Breast epithelium (tissue), 4 donors: ENCODE data around the gene PRF1. TPM values are rescaled to one million over a fixed set of nuclear protein-coding genes. Genes with fewer than 3 reads are reported as not detected.

Experiments
- DNase-seq, 2 donors: peaks; one replicate each; pipeline ENCODE4 v3.0.0-alpha.2; 2019; ENCODE audit warnings: low spot score in 2 of 2
- H3K27ac ChIP-seq, 2 donors: fragments of 200-600 bp; sonication (generic) in 1 of 2; one replicate each; pipeline ENCODE4 v1.5.1; 2016 to 2019; ENCODE audit warnings: mild to moderate bottlenecking in 1 of 2
- H3K27me3 ChIP-seq, 2 donors: fragments of 200-600 bp; sonication (generic) in 1 of 2; one replicate each; pipeline versions ENCODE4 v1.5.1 to v1.6.0; 2017 to 2019; ENCODE audit warnings: control low read depth in 1 of 2, mild to moderate bottlenecking in 1 of 2
- H3K36me3 ChIP-seq: fragments of 200-600 bp; one replicate; pipeline ENCODE4 v1.5.1; 2019
- H3K4me1 ChIP-seq, 2 donors: fragments of 200-600 bp; sonication (generic); one replicate each; pipeline ENCODE4 v1.5.1; 2016 to 2019; ENCODE audit warnings: control low read depth in 1 of 2
- H3K4me3 ChIP-seq, 3 donors: fragments of 200-600 bp; sonication (generic); 1 replicate in 2 of 3; 2 replicates in 1 of 3; pipeline ENCODE4 v1.5.1; 2016 to 2019; ENCODE audit warnings: mild to moderate bottlenecking in 3 of 3, moderate library complexity in 2 of 3
- H3K9me3 ChIP-seq, 2 donors: fragments of 200-600 bp; sonication (generic) in 1 of 2; one replicate each; pipeline ENCODE4 v1.5.1; 2016 to 2019; ENCODE audit warnings: control low read depth in 1 of 2
- CTCF ChIP-seq, 3 donors: fragments of 450-650 bp; IDR thresholded peaks; one replicate each; pipeline ENCODE4 v1.5.1; 2016 to 2017; ENCODE audit warnings: antibody characterized with exemption in 3 of 3, mild to moderate bottlenecking in 3 of 3, moderate library complexity in 3 of 3
- POLR2A ChIP-seq: fragments of 450-650 bp; IDR thresholded peaks from one replicate; pipeline ENCODE4 v1.6.1; 2016; ENCODE audit warnings: antibody characterized with exemption, mild to moderate bottlenecking, moderate library complexity
- POLR2AphosphoS5 ChIP-seq, 3 donors: sonication (generic); formaldehyde crosslinking; IDR thresholded peaks; one replicate each; pipeline ENCODE4 v1.6.1; 2017; ENCODE audit warnings: antibody characterized with exemption in 3 of 3
- intact Hi-C: fragments of 100-400 bp; cut with DNase I; formaldehyde crosslinking; loops from one replicate; pipeline ENCODE4 v1.15.1; 2023; ENCODE audit warnings: low total_unique reads
- total RNA-seq, 3 donors: library from RNA; depleted of rRNA; stranded (reverse); fragments of >200 nt; gene quantifications; one replicate each; pipeline ENCODE4 v1.1.0, GENCODE V29; 2016

PRF1 gene
- total RNA-seq, 3 donors from 2014 or later = 2.2 to 4.3 (median 2.2) TPM

DNA sequence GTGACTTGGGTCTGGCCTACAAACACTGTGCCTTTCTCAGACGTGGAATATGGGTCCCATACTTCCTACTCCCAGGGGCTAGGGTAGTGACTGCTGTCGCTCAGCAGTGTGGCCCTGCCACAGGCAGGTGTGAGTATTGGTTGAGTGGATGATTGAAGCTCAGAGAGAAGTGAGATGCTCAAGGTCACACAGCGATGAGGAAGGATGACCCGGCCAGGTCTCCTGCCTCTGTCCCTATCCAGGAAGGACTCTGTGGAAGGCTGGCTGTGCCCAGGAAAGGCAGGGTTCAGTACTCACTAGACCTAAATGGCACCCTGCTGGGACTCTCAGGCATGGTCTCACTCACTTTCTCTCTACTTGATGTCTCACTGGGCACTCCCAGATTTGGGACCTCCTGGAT, 2.8 kb downstream of the PRF1 start:
- Histone ChIP-seq H3K27ac (no peak overlapping the region), H3K4me3 (no peak overlapping the region), H3K4me1 (no peaks in the 10 kb centered on the region), H3K36me3 (no peaks in the 10 kb centered on the region), H3K9me3 (no peaks in the 10 kb centered on the region), H3K27me3 (no peaks in the 10 kb centered on the region)
- intact Hi-C loops = no loop called here
- no peak for DNase-seq
- TF ChIP-seq POLR2A (no peak), CTCF (IDR thresholded peaks at IDR 0.05) (no peak), POLR2AphosphoS5 (IDR thresholded peaks at IDR 0.05) (no peak)

GRCh38 chr10:70599319-70599718, 3.2 kb downstream of the PRF1 start:
- Histone ChIP-seq H3K9me3 (no peaks in the 10 kb centered on the region), H3K27ac (no peak overlapping the region), H3K36me3 (no peaks in the 10 kb centered on the region), H3K27me3 (no peaks in the 10 kb centered on the region), H3K4me3 (no peak overlapping the region), H3K4me1 (no peaks in the 10 kb centered on the region)
- peak in 1 of 2 donors; percentile 0 for DNase-seq
- intact Hi-C loops = no loop called here
- TF ChIP-seq POLR2A = no peak
- TF ChIP-seq CTCF (IDR thresholded peaks at IDR 0.05) = no peak
- no peak for TF ChIP-seq POLR2AphosphoS5 (IDR thresholded peaks at IDR 0.05)

DNA sequence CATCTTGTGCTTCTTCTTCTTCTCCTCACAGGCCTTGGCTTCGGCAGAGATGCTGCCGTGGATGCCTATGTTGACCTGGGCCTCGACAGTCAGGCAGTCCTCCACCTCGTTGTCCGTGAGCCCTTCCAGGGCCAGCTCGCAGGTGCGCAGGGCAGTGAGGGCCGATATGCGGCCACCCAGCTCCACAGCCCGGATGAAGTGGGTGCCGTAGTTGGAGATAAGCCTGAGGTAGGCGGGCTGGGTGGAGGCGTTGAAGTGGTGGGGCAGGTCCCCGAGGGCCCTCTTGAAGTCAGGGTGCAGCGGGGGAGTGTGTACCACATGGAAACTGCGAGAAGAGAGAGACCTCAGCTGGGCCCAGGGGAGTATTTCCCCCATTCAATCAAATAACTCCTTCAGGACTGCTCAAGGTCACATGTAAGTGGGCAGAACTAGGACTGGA, 3.7 kb downstream of the PRF1 start:
- TF ChIP-seq POLR2AphosphoS5 (IDR thresholded peaks at IDR 0.05) (no peak), POLR2A (no peak)
- Histone ChIP-seq H3K4me1 (no peaks in the 10 kb centered on the region), H3K4me3 (no peak overlapping the region), H3K36me3 (no peaks in the 10 kb centered on the region), H3K27ac (no peak overlapping the region), H3K27me3 (no peaks in the 10 kb centered on the region), H3K9me3 (no peaks in the 10 kb centered on the region)
- DNase-seq = peak in 1 of 2 donors; percentile 11
- intact Hi-C loops = no loop called here

GRCh38 chr10:70597856-70598815, 4.4 kb downstream of the PRF1 start:
- Histone ChIP-seq H3K27ac (no peak overlapping the region), H3K36me3 (no peaks in the 10 kb centered on the region), H3K4me3 (no peak overlapping the region), H3K27me3 (no peaks in the 10 kb centered on the region), H3K9me3 (no peaks in the 10 kb centered on the region), H3K4me1 (no peaks in the 10 kb centered on the region)
- TF ChIP-seq POLR2A = no peak
- TF ChIP-seq POLR2AphosphoS5 (IDR thresholded peaks at IDR 0.05) = no peak
- TF ChIP-seq CTCF (IDR thresholded peaks at IDR 0.05) = no peak
- DNase-seq = peak in 1 of 2 donors; percentile 9
- intact Hi-C loops = no loop called here

- Histone ChIP-seq H3K27ac (no peak overlapping the region), H3K4me3 (no peak overlapping the region), H3K4me1 (no peaks in the 10 kb centered on the region), H3K36me3 (no peaks in the 10 kb centered on the region), H3K27me3 (no peaks in the 10 kb centered on the region), H3K9me3 (no peaks in the 10 kb centered on the region)
- TF ChIP-seq POLR2A (no peak), POLR2AphosphoS5 (IDR thresholded peaks at IDR 0.05) (no peak), CTCF (IDR thresholded peaks at IDR 0.05) (no peak)
- intact Hi-C loops = no loop called here
- peak in 1 of 2 donors; percentile 12 for DNase-seq
These were observed 5.4 kb downstream of the PRF1 start for GRCh38 chr10:70596860-70597809.
